Urinary bladder (tissue), 4 donors: ENCODE results near the gene SRPX. TPM values are rescaled to one million over a fixed set of nuclear protein-coding genes. Genes with fewer than 3 reads are reported as not detected.

Experiments used
- DNase-seq: peaks from one replicate; pipeline ENCODE4 v3.0.0-alpha.2; 2015; ENCODE audit errors: extremely low spot score
- H3K27ac ChIP-seq: one replicate; pipeline ENCODE4 v1.5.1; 2013; ENCODE audit warnings: low read depth, mild to moderate bottlenecking, moderate library complexity
- H3K36me3 ChIP-seq: one replicate; pipeline ENCODE4 v1.6.1; 2013; ENCODE audit warnings: mild to moderate bottlenecking, moderate library complexity; ENCODE audit not compliant: insufficient read depth
- H3K4me1 ChIP-seq: one replicate; pipeline ENCODE4 v1.6.1; 2013; ENCODE audit warnings: mild to moderate bottlenecking, moderate library complexity; ENCODE audit not compliant: insufficient read depth
- H3K4me3 ChIP-seq: one replicate; pipeline ENCODE4 v1.5.1; 2013; ENCODE audit warnings: low read depth, low read length
- WGBS: extraction: QIAGEN DNeasy Blood & Tissue Kit; methylation state at CpG from one replicate; pipeline ENCODE4 v1.1.7; 2013; 5-methylcytosine and 5-hydroxymethylcytosine counted together
- polyA plus RNA-seq: library from polyadenylated mRNA; stranded (reverse); fragments of 200-250 nt; gene quantifications from one replicate; pipeline ENCODE4 v1.2.3, GENCODE V29; 2013
- total RNA-seq: library from RNA; depleted of rRNA; stranded (reverse); fragments of >200 nt; gene quantifications from one replicate; pipeline ENCODE4 v1.2.3, GENCODE V29; 2014
- donor health status: healthy with polysubstance abuse.
- donor health status: healthy.

SRPX gene
- total and polyA plus RNA-seq, 2 donors, result 82.7 to 333 TPM

GRCh38 chrX:38106991-38107655 is 113.5 kb downstream of the SRPX start:
- no peak for DNase-seq
- no peaks in the 10 kb centered on the region for H3K4me1 ChIP-seq
- H3K27ac ChIP-seq, result no peak overlapping the region
- WGBS, result 23% methylated on average over 6 of the region's 6 CpGs
- no peak overlapping the region for H3K4me3 ChIP-seq
- no peaks in the 10 kb centered on the region for H3K36me3 ChIP-seq

DNA sequence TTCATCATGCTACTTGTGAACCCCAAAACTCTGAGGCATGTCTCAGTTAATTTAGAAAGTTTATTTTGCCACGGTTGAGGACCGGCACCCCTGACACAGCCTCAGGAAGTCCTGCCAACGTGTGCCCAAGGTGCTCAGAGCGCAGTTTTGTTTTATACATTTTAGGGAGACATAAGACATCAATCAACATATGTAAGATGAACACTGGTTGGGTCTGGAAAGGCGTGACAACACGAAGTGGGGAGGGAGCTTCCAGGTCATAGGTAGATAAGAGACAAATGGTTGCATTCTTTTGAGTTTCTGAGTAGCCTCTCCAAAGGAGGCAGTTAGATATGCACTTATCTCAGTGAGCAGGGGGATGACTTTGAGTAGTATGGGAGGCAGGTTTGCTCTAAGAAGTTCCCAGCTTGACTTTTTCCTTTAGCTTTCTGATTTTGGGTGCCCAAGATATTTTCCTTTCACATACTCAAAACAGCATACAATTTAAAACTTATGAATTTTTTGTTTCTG is 115.4 kb downstream of the SRPX start:
- Histone ChIP-seq H3K4me3 (no peak overlapping the region), H3K36me3 (no peaks in the 10 kb centered on the region), H3K27ac (no peak overlapping the region), H3K4me1 (no peaks in the 10 kb centered on the region)
- no peak for DNase-seq
- WGBS, result 95% methylated on average over 6 of the region's 6 CpGs

GRCh38 chrX:38103857-38104812 is 116.5 kb downstream of the SRPX start:
- 88% methylated on average over 5 of the region's 5 CpGs for WGBS
- Histone ChIP-seq H3K4me3 (no peak overlapping the region), H3K4me1 (no peaks in the 10 kb centered on the region), H3K36me3 (no peaks in the 10 kb centered on the region), H3K27ac (no peak overlapping the region)
- no peak for DNase-seq

DNA sequence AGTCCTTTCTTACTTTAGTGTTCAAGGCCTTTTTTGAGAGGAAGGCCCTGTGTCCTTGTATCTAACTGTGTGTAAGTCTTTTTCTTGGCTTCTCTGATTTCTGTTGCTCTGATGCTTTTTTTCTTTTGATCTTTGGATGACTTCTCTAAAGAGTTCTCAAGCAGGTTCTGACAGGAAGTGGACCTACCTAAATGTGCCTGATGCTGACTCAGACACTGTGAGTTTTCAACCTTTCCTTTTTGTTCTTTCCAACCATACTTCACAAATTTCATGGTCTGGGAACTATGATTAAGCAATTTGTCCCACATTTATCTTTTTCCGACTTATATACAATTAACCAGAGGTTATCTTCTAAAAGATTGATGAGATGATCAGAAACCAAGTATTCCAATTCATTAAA is 117.8 kb downstream of the SRPX start:
- no peak for DNase-seq
- 89% methylated on average over 1 of the region's 1 CpG for WGBS
- no peak overlapping the region for H3K27ac ChIP-seq
- H3K36me3 ChIP-seq, result no peaks in the 10 kb centered on the region
- no peaks in the 10 kb centered on the region for H3K4me1 ChIP-seq
- no peak overlapping the region for H3K4me3 ChIP-seq

- DNase-seq, result no peak
- no peak overlapping the region for H3K4me3 ChIP-seq
- H3K4me1 ChIP-seq, result no peaks in the 10 kb centered on the region
- H3K36me3 ChIP-seq, result no peaks in the 10 kb centered on the region
- 57% methylated on average over 2 of the region's 2 CpGs for WGBS
- H3K27ac ChIP-seq, result no peak overlapping the region
Observed at GRCh38 chrX:38102240-38102639, 118.4 kb downstream of the SRPX start.

DNA sequence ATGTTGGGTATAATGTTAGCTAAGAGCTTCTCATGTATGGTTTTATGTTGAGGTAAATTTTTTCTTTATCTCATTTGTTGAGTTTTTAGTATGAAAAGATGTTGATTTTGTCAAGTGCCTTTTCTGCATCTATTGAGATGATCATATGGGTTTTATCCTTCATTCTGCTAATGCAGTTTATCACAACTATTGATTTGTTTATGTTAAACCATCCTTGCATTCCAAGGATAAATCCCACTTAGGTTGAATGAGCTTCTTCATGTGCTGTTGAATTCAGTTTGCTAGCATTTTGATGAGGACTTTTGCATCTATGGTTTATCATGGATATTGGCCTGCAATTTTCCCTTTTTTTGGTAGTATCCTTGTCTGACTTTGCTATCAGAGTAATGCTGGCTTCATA is 121.0 kb downstream of the SRPX start:
- Histone ChIP-seq H3K27ac (no peak overlapping the region), H3K4me1 (no peaks in the 10 kb centered on the region), H3K4me3 (no peak overlapping the region), H3K36me3 (no peaks in the 10 kb centered on the region)
- no peak for DNase-seq

Other genes starting within 250 kb of the SRPX start
- gene SYTL5, start 214.3 kb downstream of the SRPX start, total RNA-seq, result 4.4 TPM
- gene SYTL5, start 214.3 kb downstream of the SRPX start, polyA plus RNA-seq, result 0.22 TPM
- gene RPGR, start 106.6 kb upstream of the SRPX start, total RNA-seq, result 13.6 TPM
- 12.9 TPM for gene RPGR, start 106.6 kb upstream of the SRPX start, polyA plus RNA-seq
- gene OTC, start 131.7 kb upstream of the SRPX start, total RNA-seq, result 0.63 TPM
- gene OTC, start 131.7 kb upstream of the SRPX start, polyA plus RNA-seq, result 0.41 TPM